Sciatic nerve (tissue), 2 donors: ENCODE results near the gene GPM6B. TPM values are rescaled to one million over a fixed set of nuclear protein-coding genes. Genes with fewer than 3 reads are reported as not detected.

Experiments
- ATAC-seq: fragments of 200-7000 bp; cut with Tn5 transposase; one replicate; pipeline ENCODE4 v1.9.1; 2020; ENCODE audit warnings: mild to moderate bottlenecking, moderate library complexity
- DNase-seq: peaks from one replicate; pipeline ENCODE4 v3.0.0-alpha.2; 2020; ENCODE audit warnings: low spot score
- intact Hi-C: fragments of 100-400 bp; cut with DNase I; formaldehyde crosslinking; loops from one replicate; pipeline ENCODE4 v1.14.2; 2022
- total RNA-seq: library from RNA; stranded (reverse); fragmentation: NEBNext Ultra II Directional; extraction: Animal tissue kit (Norgen Biotek cat#: 25700); gene quantifications from one replicate; pipeline ENCODE4 v1.2.1, GENCODE V29; 2021
- donor health status: DM: no; HTN: no; CAD: no.
- donor health status: DM: no; HTN: no; CAD: no.

The GPM6B gene, protein sequence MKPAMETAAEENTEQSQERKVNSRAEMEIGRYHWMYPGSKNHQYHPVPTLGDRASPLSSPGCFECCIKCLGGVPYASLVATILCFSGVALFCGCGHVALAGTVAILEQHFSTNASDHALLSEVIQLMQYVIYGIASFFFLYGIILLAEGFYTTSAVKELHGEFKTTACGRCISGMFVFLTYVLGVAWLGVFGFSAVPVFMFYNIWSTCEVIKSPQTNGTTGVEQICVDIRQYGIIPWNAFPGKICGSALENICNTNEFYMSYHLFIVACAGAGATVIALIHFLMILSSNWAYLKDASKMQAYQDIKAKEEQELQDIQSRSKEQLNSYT
- 527 TPM for total RNA-seq

DNA sequence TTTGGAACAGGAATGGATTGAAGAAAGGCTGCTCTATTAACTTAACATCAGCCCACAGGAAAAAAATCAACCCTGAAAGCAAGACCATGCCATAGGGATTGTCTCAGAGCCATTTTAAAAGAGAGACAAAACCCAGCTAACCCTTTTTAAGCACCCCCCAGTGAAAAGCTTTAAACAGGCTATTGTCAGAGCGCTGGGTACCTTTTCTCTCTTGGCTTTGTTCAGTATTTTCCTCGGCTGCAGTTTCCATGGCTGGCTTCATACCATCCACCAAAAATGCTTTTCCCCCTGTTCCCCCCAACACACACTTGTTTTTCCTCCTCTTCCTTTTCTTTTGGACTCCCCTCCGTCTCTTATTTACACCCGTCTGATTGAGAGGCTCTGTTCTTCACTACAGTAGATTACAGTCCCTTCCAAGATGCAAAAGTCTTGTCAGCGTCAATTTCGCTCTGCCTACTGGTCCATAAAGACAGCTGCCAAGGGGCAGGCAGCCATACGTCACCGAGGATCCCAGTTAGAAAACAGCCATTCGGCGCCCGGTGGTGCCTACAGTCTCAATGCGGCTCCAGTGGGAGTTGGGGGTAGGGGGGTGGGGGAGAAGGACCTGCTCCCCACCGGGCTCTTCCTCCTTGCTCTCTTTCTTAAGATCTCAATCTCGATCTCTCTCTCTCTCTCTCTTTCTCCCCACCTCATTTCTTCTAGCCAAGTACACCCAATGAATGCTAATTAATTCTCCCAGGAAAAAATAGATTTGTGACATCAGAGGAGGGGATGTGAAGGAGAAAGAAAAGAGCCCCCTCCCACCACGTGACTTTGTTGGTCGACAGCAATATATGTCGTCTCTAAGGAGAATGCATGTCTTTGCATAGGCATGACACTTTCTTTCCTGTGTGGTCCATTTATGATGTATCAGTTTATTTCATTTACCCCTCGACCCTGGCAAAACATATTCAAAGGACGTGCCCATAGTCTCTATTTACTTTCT, at the start of gene GPM6B:
Gene GPM6B (minus strand): TSS at position 451 of the 985 bp plus-strand sequence. CDS start 189 bp downstream, at position 262.
- DNase-seq (no peak), ATAC-seq (peak; percentile 61)
- intact Hi-C loops, result no loop called here

DNA sequence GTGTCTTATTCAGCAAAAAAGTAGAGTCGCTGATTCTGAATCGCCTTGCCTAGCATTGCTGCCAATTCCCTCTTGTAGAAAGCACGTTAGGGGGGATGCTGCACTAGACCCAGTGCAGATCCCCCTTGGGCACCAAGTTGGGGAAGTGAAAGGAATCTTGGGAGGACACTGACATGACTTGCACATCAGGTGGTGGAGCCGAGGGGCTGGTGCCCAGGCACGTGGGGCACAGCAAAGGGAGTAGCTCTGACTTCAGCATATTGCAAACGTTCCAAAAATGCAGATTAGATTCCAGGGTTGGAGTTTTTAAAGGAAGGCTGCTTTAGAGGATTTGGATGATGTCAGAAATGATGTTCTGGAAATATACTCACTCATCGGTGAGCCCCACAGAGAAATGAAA, 47.4 kb upstream of the GPM6B start:
- intact Hi-C loops, result no loop called here
- ATAC-seq, result no peak

DNA sequence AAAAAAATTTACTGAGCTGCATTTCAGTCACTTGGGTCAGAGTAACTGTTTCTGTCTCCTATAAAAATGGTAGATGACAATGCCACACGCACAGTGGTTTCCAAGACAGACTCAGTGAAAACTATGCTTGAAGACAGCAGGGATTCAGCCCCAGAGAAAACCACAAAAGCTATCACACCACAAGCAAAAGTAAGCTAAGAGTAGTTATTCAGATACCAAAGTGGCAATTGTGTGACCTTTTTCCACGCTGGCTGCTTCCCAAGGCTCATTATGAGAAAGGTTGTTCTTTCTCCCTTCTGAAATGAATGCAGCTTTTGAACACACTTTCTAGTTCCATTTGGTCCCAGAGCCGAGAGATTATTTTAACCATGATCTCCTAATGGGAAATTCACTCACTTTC, 46.4 kb upstream of the GPM6B start:
- DNase-seq (no peak), ATAC-seq (no peak)
- intact Hi-C loops, result no loop called here

More for the DNA sequence above, 47.4 kb upstream of the GPM6B start:
- DNase-seq, result no peak

DNA sequence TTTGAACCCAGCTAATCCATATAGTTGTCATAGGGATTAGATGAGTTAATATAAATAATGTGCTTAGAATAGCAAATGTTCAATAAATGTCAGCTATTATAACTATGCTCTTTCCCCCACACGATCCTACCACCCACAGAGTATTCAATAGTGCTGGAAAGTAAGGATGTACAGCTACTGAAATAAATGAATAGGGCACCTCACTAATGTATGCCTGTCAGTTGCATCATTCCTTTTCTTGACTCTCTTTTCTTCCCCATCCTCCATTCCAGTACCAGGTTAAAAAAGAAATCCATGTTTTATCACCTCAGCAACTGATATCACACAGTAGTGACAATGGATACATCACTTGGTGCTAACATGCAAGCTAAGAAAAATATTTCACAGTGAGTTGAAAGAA, 42.8 kb upstream of the GPM6B start:
- no peak for ATAC-seq
- DNase-seq, result no peak
- intact Hi-C loops, result no loop called here

DNA sequence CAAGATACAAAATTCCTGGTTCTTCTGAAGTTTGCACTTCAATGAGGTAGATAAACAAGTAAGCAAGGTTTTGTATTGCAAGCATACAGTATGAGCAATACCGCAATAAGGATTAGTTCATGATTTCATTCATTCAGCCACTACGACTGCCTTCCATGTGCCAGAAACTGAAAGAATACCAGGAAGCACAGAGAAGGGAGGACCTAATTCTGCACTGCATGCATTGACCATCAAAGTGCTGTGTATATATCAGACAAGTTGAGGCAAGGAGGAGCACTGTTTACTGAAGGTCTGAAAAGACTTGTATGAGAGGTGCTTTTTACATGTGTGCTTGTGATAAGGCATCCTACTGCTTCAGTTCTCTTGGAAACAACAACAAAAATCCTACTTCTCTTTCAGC, 40.9 kb upstream of the GPM6B start:
- ATAC-seq (no peak), DNase-seq (no peak)
- intact Hi-C loops, result no loop called here

DNA sequence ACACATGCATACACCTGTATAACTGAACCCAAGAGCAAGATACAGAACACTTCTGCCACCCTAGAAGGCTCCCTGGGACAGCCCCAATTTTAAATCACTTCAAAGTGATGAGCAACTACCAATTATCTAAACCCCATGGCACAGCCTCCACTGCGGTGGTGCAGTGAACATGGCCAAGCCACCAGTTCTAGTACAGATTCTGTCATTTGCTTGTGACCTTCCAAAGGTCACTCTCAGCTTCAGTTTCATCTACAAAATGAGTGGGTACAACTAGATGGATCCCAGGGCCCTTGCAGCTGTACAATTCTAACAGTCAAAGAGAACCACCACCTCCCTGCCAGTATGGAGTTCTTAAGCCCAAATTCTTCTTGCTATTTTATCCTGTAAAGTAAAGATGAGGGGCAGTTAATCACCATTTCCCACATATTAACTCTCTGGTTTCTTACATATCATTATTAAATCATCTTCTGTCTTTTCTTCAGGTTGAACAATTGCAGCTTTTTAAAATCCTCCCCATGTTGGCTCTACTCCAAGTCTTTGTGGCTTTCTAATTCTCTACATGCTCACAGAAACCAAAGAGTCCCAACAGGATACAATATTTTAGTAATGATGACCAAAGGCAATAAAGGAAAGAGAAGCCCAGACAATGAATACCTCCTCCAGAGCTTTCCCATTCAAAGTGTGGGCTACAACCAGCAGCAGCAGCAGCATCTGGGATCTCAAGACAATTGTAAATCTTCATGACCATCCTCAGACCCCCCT, 39.0 kb upstream of the GPM6B start:
- intact Hi-C loops, result no loop called here
- no peak for ATAC-seq

DNA sequence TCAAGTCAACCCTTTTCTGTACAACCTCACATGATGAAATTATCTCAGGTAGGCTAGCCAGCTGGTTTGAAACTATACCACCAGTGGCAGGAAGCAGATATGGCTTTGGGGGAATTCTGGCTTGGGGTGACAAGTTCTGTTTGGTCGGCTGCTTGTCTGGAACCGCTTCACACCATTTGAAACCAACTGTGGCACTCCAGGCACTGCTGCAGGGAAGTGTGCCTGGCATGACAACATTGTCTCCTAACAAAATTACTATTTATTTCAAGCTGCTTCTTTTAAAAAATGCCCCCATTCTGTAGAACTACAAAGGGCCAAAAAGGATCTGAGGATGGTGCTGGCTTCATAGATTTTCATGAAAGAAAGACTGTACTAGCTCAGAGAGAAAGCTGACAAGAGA, 37.1 kb upstream of the GPM6B start:
- ATAC-seq, result no peak
- intact Hi-C loops, result no loop called here

More for the DNA sequence above, 39.0 kb upstream of the GPM6B start:
- DNase-seq, result no peak

DNA sequence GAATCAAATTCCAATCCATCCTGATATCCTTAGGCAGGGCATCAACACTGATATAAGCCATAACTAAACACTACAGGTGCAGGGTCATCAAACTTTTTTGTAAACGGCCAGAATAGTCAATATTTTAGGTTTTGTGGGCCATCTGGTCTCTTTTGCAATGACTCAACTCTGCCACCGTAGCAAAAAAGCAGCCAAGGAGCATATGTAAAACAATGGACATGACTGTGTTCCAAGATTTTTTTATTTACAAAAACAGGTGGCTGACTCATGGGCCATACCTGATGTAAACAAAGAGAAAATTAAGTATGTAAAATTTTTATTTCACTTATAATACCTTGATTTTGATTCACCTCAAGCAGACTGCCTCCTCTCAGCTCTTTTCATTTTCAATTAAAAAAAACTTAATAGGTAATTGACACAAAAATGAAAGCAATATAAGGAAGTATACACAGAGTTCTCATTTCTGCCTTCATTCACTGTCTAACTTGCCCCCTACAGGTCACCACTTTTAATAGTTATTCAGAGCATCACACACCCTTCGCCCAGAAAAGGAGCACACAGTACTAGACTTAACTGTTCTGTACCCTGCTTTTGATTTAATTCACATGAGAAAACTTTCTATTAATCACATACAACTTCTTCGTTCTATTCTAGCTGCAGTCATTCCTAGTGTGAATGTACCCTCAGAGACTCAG, 35.3 kb upstream of the GPM6B start:
- ATAC-seq (no peak), DNase-seq (no peak)
- intact Hi-C loops, result no loop called here

More for the DNA sequence above, 37.1 kb upstream of the GPM6B start:
- no peak for DNase-seq

DNA sequence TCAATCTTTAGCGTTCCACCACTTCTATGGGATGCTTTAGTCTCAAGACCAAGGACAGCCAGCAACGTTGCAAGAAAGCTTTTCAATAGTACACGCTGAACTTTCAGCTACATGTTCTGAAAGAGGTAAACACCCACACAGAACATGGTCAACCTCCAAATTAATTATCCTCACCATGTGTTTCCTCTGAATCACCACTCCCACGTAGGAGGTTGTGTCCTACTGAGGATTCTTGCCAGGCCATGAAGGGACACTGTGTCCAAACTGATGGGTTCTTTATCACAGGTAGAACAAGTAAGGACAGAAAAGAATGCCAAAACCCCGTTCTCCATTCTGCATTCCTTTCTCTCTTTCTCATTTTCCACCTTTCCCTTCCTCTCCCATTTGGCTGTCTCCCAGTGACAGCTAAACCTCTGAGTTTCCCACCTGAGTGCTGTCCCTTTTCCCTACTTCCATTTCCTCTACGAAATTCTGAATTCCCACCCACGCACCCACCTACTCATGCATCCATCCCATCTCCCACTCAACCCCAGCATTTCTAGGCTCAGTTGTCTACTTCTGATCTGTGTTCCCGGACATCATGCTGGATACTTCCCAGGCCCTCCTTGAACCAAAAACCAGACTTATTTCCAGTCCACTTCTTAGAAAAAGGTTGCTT, 29.0 kb upstream of the GPM6B start:
- DNase-seq, result no peak
- intact Hi-C loops, result no loop called here
- ATAC-seq, result no peak

DNA sequence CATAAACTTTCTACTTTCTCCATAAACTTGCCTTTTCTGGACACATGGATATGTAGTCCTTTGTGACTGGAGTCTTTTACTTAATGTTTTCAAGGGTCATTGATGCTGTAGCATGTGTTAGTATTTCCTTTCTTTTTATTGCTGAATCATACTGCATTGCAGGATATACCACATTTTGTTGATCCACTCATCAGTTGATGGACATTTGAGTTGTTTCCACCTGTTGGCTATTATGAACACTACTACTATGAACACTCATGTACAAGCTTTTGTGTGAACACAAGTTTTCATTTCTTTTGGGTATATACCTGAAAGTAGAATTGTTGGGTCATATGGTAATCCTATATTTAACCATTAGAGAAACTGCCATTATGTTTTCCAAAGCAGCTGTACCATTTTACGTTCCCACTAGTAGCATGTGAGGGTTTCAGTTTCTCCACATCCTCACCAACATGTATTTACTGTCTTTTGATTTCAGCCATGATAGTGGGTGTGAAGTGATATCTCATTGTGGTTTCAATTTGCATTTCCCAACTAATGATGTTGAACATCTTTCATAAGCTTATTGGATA, 26.3 kb upstream of the GPM6B start:
- intact Hi-C loops, result no loop called here
- DNase-seq, result no peak

DNA sequence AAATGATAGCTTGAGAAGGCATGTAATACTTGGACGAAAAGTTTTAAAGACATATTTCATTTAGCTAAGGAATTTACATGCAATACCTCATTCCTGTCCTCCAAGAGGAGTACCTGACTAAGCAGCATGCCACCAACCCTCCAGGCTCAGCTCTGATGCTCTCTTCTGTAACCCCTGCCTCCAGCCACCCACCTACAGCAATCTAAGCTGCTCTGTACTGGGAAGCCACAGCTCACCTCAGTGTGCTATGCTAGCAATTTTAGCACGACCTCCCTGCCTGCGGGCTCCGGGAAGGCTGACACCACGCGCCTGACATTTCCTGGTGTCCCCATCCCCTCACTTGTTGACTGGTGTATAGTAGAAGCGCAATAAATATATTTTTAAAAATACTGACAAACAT, 23.2 kb upstream of the GPM6B start:
- no peak for DNase-seq
- intact Hi-C loops, result no loop called here

More for the DNA sequence above, 26.3 kb upstream of the GPM6B start:
- ATAC-seq, result no peak

DNA sequence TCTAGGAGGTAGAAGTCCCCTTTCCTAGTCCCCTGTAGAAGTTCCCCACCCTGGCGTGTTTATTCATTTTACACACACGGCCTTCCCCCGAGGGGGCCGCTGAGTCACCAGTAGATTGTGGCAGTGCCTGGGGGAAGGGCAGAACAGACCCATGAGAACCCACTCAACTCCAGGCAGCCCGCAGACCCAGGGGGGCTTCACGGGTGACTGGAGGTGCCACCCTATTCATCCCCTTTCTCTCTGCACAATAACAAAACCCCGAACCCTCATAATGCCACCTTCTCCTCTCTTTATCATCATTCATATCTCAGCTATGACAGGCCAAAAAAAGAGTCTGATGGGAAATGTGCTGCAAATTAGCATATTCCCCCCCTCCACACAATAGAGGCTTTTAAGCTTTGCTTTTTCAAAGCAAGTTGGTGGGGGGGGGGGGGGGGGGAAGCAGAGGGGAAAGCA, 20.4 kb upstream of the GPM6B start:
- intact Hi-C loops, result no loop called here
- ATAC-seq (no peak), DNase-seq (no peak)

More for the DNA sequence above, 23.2 kb upstream of the GPM6B start:
- ATAC-seq, result no peak

DNA sequence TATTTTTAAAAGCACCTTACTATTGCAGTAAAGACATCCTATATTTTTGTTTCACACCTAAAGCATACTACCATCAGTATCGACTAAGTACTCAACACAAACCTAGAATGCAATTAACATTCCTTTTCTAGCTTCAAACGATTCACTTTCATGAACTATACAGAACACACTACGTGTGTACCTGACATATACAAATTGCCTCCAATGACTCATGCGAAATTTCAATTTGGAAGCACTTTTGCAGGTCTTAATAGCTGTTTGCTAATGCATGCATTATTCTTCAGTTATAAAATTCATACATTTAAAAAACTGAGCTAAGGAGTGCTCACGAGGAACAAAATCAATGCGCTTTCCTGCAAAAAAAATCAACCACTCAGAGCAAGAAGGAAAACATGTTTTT, 19.7 kb upstream of the GPM6B start:
- DNase-seq, result no peak
- intact Hi-C loops, result no loop called here
- ATAC-seq, result no peak

DNA sequence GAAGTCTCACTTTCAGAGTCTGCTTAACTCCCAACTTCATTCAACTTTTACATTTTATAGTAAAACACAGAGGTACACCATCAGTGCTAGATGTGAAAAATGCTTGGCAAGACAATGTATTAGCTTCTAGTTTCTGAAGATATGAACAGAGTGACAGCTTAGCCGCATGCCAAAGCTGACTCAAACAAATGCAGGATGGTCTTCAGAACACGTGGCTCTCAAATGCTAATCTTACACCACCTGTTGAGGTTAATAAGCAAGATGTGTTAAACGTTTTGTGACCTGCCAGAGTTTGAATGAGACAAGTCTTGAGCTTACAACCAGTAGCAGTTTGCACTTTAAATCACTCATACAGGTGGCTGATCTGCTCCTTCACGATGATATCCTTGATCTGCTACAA, 18.9 kb upstream of the GPM6B start:
- DNase-seq (no peak), ATAC-seq (no peak)
- intact Hi-C loops, result no loop called here

DNA sequence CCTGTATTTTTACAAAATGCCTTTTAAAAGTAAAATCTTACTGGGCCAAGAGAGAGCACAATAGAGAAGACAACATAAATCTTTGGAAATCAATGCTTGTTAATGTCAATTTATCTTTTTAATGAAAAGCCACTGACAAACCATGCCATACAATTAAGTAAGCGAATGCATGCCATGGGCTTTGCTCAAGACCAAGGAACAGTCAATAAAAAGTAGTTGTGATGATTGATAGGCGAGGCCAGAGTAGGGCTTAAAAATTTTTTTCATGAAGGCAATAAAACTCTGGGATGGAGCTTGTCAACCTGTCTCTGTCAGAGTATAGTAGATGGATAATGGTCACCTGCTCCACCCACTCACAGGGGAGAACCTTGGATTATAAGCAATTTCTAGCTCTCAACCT, 17.5 kb upstream of the GPM6B start:
- intact Hi-C loops, result no loop called here
- DNase-seq (no peak), ATAC-seq (no peak)

DNA sequence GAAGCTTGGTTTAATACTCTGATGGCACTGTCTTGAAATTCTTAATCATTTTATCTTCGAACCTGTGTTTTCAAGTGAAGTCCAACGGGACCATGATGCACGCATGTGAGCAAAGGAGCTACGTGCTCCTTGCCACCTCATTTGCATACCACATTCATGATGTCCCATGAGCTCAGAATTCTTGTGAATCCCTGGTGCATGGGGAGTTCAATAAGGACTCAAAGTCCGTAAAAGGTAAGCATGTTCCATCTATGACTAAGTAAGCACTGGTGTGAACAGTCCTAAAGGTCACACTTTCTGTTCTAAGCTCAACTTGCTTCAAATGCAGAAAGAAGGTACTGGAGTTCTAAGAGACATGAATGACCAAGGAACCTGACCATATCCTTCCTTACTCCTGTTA, 13.1 kb upstream of the GPM6B start:
- ATAC-seq (no peak), DNase-seq (no peak)
- intact Hi-C loops, result no loop called here

DNA sequence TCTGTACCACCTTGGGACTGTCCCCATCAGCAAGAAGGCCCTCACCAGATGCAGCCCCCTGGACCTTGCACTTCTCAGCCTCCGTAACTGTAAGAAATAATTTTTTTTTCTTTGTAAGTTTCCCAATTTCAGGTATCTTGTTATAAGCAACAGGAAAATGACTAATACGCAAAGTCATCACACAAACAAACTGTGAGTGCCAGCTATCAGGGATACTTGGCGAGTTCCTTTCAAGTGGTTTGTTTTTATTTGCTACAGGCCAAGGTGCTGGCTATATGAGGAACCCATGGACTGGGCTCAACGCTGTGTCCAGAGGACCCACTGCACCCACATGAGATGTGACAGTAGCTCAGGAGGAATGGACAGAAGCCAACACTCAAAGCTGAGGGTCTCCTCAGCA, 11.5 kb upstream of the GPM6B start:
- no peak for ATAC-seq
- no peak for DNase-seq
- intact Hi-C loops, result no loop called here
